GM12801 (cell line): ENCODE data around the gene ZNF33A.

Source experiments
- CTCF ChIP-seq: IDR thresholded peaks from one replicate; pipeline ENCODE4 v1.5.1; 2011; ENCODE audit warnings: control low read depth; ENCODE audit not compliant: insufficient read length; ENCODE audit errors: extremely low read depth

ZNF33A gene

GRCh38 chr10:38032886-38033285, 22.4 kb downstream of the ZNF33A start:
- TF ChIP-seq CTCF: no peak

DNA sequence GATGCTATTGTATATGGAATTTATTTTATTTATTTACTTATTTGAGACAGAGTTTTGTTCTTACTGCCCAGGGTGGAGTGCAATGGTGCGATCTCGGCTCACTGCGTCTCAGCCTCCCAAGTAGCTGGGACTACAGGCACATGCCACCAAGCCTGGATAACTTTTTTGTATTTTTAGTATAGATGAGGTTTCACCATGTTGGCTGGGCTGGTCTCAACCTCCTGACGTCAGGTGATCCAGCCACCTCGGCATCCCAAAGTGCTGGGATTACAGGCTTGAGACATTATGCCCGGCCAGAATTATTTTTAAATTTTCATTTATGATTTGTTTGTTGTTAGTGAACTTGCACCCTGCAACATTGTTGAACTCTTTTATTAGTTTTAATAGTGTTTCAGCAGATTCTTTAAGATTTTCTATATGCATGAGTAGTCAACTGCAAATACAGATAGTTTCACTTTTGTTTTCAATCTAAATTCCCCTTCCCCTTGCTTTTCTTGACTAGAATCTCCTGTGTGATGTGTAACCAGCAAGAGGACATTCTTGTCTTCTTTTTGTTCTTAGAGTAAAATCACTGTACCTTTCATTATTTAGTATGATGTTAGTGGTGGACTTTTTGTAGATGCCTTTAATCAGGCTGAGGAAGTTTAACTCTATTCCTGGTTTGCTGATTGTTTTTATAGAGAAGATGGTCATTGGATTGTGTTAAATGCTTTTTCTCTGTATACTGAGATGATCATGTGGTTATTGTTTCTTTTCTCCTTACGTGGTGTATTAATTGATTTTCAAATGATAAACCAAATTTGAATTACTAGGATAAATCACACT, 27.8 kb downstream of the ZNF33A start:
- TF ChIP-seq CTCF: no peak

GRCh38 chr10:38038932-38039245, 28.4 kb downstream of the ZNF33A start:
- no peak for TF ChIP-seq CTCF

DNA sequence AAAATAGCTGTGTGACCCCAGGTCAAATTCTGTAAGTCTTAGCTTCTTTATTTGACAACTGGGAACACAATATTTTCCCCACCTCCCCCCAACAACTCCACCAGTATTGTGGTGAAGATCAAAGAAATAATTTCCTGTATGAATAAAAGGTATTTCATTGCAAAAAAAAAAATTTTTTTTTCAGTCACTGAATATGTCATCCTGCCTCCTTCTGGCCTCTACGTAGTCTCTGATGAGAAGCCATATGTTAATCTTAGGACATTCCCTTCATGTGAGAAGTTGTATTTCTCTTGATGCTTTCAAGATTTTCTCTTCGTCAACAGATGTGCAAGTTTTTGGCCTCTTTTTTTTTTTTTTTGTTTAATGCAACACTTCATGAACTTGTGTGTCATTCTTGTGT, 33.0 kb downstream of the ZNF33A start:
- no peak for TF ChIP-seq CTCF

DNA sequence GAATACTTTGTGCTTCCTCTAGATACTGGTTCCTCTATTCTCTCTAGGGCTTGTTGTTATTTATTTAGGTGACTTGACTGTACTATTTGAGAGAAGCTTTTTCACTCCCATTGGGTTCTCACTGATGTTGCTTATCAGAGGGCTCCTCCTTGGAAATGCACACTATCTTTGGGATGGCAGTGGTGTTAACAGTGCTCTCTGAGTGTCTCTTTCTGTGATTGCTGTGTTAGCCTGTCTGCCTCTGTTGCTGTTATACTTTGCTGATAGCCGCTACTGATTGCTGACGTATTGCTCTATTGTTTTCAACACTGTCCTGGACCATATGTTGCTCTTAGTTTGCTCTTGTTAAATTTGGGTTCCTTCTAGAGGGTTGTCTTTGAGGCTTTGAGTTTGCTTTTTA, 34.7 kb downstream of the ZNF33A start:
- no peak for TF ChIP-seq CTCF

GRCh38 chr10:38047666-38048065, 37.2 kb downstream of the ZNF33A start:
- TF ChIP-seq CTCF: no peak

GRCh38 chr10:38050212-38050611, 39.7 kb downstream of the ZNF33A start:
- no peak for TF ChIP-seq CTCF
